Neural crest cell (in vitro differentiated cells): ENCODE data around the gene CADPS. TPM values are rescaled to one million over a fixed set of nuclear protein-coding genes. Genes with fewer than 3 reads are reported as not detected.

ENCODE experiments used
- DNase-seq: peaks from one replicate; pipeline ENCODE4 v3.0.0; 2021; ENCODE audit warnings: low read depth, mixed read lengths, low spot score
- H3K27ac Mint-ChIP-seq: one replicate; pipeline ENCODE4 v1.8.0; 2021; ENCODE audit warnings: mild to moderate bottlenecking, mixed read lengths; ENCODE audit not compliant: unreplicated experiment
- H3K27me3 Mint-ChIP-seq: 2 replicates; pipeline ENCODE4 v1.8.0; 2021; ENCODE audit warnings: low read depth, mild to moderate bottlenecking, mixed read lengths
- H3K36me3 Mint-ChIP-seq: 2 replicates; pipeline ENCODE4 v1.8.0; 2021; ENCODE audit warnings: low read depth, mild to moderate bottlenecking, mixed read lengths
- H3K4me1 Mint-ChIP-seq: 2 replicates; pipeline ENCODE4 v1.8.0; 2021; ENCODE audit warnings: mixed read lengths
- H3K4me3 Mint-ChIP-seq: one replicate; pipeline ENCODE4 v1.8.0; 2021; ENCODE audit warnings: mild to moderate bottlenecking, mixed read lengths
- H3K9me3 Mint-ChIP-seq: 2 replicates; pipeline ENCODE4 v1.8.0; 2021; ENCODE audit warnings: mixed read lengths
- CTCF ChIP-seq: fragments of 200-600 bp; sonication (generic); conservative IDR thresholded peaks from 2 replicates; pipeline ENCODE4 v1.5.0; 2021; ENCODE audit warnings: antibody characterized with exemption, mild to moderate bottlenecking
- total RNA-seq: library from RNA; stranded (reverse); gene quantifications from 2 replicates; pipeline ENCODE4 v1.2.1, GENCODE V29; 2021

CADPS gene
- total RNA-seq, 1 donor from 2014 or later = 9.3 TPM

- no peak for TF ChIP-seq CTCF
- peaks cover 2% of the 10 kb centered on the region for H3K9me3 Mint-ChIP-seq
These were observed 29.2 kb downstream of the CADPS start for GRCh38 chr3:62845996-62846395.

GRCh38 chr3:62843508-62843907 is 31.7 kb downstream of the CADPS start:
- Mint-ChIP-seq H3K9me3 (peaks cover 2% of the 10 kb centered on the region), H3K27me3 (peaks cover 21% of the 10 kb centered on the region)

More at GRCh38 chr3:62845996-62846395, 29.2 kb downstream of the CADPS start:
- H3K27me3 Mint-ChIP-seq = peaks cover 15% of the 10 kb centered on the region
- no peak overlapping the region for H3K4me3 Mint-ChIP-seq
- H3K4me1 Mint-ChIP-seq = no peaks in the 10 kb centered on the region
- no peak overlapping the region for H3K27ac Mint-ChIP-seq
- no peak for DNase-seq
- peaks cover 2% of the 10 kb centered on the region for H3K36me3 Mint-ChIP-seq

GRCh38 chr3:62839748-62840147 is 35.5 kb downstream of the CADPS start:
- Mint-ChIP-seq H3K27me3 (peaks cover 34% of the 10 kb centered on the region), H3K9me3 (no peaks in the 10 kb centered on the region), H3K27ac (no peak overlapping the region), H3K4me1 (no peaks in the 10 kb centered on the region), H3K36me3 (no peaks in the 10 kb centered on the region), H3K4me3 (no peak overlapping the region)
- no peak for DNase-seq
- TF ChIP-seq CTCF = no peak

More at GRCh38 chr3:62843508-62843907, 31.7 kb downstream of the CADPS start:
- H3K4me1 Mint-ChIP-seq = no peaks in the 10 kb centered on the region
- peaks cover 2% of the 10 kb centered on the region for H3K36me3 Mint-ChIP-seq
- no peak overlapping the region for H3K27ac Mint-ChIP-seq
- H3K4me3 Mint-ChIP-seq = no peak overlapping the region
- DNase-seq = no peak
- TF ChIP-seq CTCF = no peak

GRCh38 chr3:62837145-62837787 is 38.0 kb downstream of the CADPS start:
- H3K4me3 Mint-ChIP-seq = no peak overlapping the region
- peaks cover 43% of the 10 kb centered on the region for H3K27me3 Mint-ChIP-seq
- no peak for DNase-seq
- no peak for TF ChIP-seq CTCF
- no peaks in the 10 kb centered on the region for H3K4me1 Mint-ChIP-seq
- no peak overlapping the region for H3K27ac Mint-ChIP-seq
- H3K36me3 Mint-ChIP-seq = no peaks in the 10 kb centered on the region
- no peaks in the 10 kb centered on the region for H3K9me3 Mint-ChIP-seq

- no peak overlapping the region for H3K27ac Mint-ChIP-seq
- no peak for TF ChIP-seq CTCF
- DNase-seq = no peak
- H3K4me1 Mint-ChIP-seq = no peaks in the 10 kb centered on the region
- H3K27me3 Mint-ChIP-seq = peaks cover 51% of the 10 kb centered on the region
- H3K9me3 Mint-ChIP-seq = no peaks in the 10 kb centered on the region
- H3K4me3 Mint-ChIP-seq = no peak overlapping the region
- H3K36me3 Mint-ChIP-seq = no peaks in the 10 kb centered on the region
These were observed 39.5 kb downstream of the CADPS start for GRCh38 chr3:62835554-62836236.
